ENCODE results near the gene LY6G6D. TPM values are rescaled to one million over a fixed set of nuclear protein-coding genes. Genes with fewer than 3 reads are reported as not detected.

The LY6G6D gene
- total and polyA plus RNA-seq, 2 donors (not counting 1 experiment from before 2014, with no cell fraction given), result not detected

DNA sequence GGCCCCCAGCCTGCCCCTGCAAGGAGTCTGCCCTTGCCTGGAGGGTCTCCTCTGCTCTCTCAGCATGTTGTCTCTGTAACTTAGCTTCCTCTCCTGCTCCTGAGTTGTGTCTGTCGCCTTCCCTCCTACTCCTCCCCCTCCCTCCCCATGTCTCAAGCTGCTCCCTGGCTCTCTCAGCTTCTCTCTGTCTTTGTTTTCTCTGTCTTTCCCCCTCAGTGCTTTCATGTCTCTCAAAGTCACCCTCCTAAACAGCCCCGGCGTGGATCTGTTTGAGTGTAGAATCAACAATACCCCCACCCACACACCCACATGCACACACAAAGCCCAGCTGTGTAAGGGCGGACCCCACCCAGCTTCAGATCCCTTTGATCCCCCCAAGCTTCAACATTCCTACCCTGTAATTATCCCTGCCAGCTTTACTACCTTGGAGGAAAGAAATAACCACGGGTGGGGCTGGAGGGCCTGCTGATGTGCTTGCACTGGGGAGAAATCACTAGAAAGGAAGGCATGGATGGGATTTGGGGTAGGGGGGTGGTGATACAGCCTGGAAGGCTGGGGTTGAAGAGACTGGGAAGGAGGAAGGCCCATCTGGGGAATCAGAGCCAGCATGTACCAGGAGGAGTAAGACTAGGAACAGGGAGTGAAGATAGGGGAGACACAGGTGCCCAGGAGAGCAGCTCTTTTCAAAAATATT, 1.0 kb upstream of the LY6G6D start:
- Histone ChIP-seq H3K36me3 (ENCODE audit: control insufficient read depth, insufficient read depth, low read length) (no peaks in the 10 kb centered on the region), H2AFZ (ENCODE audit: low read length) (no peak overlapping the region)

DNA sequence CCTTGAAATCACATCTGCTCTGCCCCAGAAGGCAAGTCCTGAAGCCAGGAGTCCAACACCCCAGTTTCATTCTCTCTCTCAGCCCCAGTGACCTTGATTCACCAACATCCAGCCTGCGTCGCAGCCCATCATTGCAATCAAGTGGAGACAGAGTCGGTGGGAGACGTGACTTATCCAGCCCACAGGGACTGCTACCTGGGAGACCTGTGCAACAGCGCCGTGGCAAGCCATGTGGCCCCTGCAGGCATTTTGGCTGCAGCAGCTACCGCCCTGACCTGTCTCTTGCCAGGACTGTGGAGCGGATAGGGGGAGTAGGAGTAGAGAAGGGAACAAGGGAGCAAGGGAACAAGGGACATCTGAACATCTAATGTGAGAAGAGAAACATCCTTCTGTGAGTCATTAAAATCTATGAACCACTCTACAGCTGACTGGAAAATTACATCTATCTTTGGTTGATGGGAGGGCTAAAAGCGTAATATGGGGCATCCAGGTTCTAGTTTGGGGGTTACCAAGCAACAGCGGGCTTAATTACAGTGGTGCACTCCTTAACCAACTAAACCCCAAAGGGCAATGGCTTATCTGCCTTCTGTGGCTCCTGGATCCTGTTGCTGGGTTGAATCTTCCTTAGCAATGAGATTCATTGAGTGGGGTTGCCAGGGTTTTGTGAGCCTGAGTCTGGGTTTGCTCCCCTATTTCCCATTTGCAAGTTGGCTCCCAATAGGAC, 2.5 kb downstream of the LY6G6D start:
- no peaks in the 10 kb centered on the region for H4K20me1 ChIP-seq (ENCODE audit: control insufficient read depth, extremely low read depth, insufficient read depth, low read length)
- no peak overlapping the region for H3K9ac ChIP-seq (ENCODE audit: insufficient read depth, low read length)
- peaks cover 11% of the 10 kb centered on the region for H3K27me3 ChIP-seq (ENCODE audit: control insufficient read depth, insufficient read depth, low read length)
- TF ChIP-seq EZH2 (IDR thresholded peaks at IDR 0.05; ENCODE audit: low read length, missing control alignments), result no peak
- no peak overlapping the region for H3K4me3 ChIP-seq (replicated peaks in 1 of 4; ENCODE audit: control extremely low read depth in 1 of 4, insufficient read depth in 1 of 4, low read depth in 3 of 4, low read length in 4 of 4)
- no peak for DNase-seq (ENCODE audit: low read depth in 2 of 2)
- no peaks in the 10 kb centered on the region for H3K79me2 ChIP-seq (ENCODE audit: control insufficient read depth, insufficient read depth, low read length)
- H3K4me2 ChIP-seq (ENCODE audit: extremely low read depth, insufficient read depth, low read length), result no peak overlapping the region
- no peak overlapping the region for H2AFZ ChIP-seq (ENCODE audit: low read length)
- no peak overlapping the region for H3K27ac ChIP-seq (ENCODE audit: insufficient read depth, low read length)
- H3K36me3 ChIP-seq (ENCODE audit: control insufficient read depth, insufficient read depth, low read length), result no peaks in the 10 kb centered on the region
- no peaks in the 10 kb centered on the region for H3K4me1 ChIP-seq (ENCODE audit: control insufficient read depth, extremely low read depth, insufficient read depth, low read length)
- H3K9me3 ChIP-seq (ENCODE audit: control insufficient read depth, insufficient read depth, low read depth, low read length), result no peaks in the 10 kb centered on the region

More for the DNA sequence above, 1.0 kb upstream of the LY6G6D start:
- H3K27me3 ChIP-seq (ENCODE audit: control insufficient read depth, insufficient read depth, low read length), result peaks cover 24% of the 10 kb centered on the region
- no peaks in the 10 kb centered on the region for H4K20me1 ChIP-seq (ENCODE audit: control insufficient read depth, extremely low read depth, insufficient read depth, low read length)
- no peak overlapping the region for H3K4me3 ChIP-seq (replicated peaks in 1 of 4; ENCODE audit: control extremely low read depth in 1 of 4, insufficient read depth in 1 of 4, low read depth in 3 of 4, low read length in 4 of 4)
- no peaks in the 10 kb centered on the region for H3K9me3 ChIP-seq (ENCODE audit: control insufficient read depth, insufficient read depth, low read depth, low read length)
- DNase-seq (ENCODE audit: low read depth in 2 of 2), result no peak
- no peak overlapping the region for H3K27ac ChIP-seq (ENCODE audit: insufficient read depth, low read length)
- H3K4me1 ChIP-seq (ENCODE audit: control insufficient read depth, extremely low read depth, insufficient read depth, low read length), result no peaks in the 10 kb centered on the region
- H3K4me2 ChIP-seq (ENCODE audit: extremely low read depth, insufficient read depth, low read length), result no peak overlapping the region
- no peaks in the 10 kb centered on the region for H3K79me2 ChIP-seq (ENCODE audit: control insufficient read depth, insufficient read depth, low read length)
- no peak overlapping the region for H3K9ac ChIP-seq (ENCODE audit: insufficient read depth, low read length)
- TF ChIP-seq EZH2 (IDR thresholded peaks at IDR 0.05; ENCODE audit: low read length, missing control alignments), result no peak
- TF ChIP-seq, protein P1, sequence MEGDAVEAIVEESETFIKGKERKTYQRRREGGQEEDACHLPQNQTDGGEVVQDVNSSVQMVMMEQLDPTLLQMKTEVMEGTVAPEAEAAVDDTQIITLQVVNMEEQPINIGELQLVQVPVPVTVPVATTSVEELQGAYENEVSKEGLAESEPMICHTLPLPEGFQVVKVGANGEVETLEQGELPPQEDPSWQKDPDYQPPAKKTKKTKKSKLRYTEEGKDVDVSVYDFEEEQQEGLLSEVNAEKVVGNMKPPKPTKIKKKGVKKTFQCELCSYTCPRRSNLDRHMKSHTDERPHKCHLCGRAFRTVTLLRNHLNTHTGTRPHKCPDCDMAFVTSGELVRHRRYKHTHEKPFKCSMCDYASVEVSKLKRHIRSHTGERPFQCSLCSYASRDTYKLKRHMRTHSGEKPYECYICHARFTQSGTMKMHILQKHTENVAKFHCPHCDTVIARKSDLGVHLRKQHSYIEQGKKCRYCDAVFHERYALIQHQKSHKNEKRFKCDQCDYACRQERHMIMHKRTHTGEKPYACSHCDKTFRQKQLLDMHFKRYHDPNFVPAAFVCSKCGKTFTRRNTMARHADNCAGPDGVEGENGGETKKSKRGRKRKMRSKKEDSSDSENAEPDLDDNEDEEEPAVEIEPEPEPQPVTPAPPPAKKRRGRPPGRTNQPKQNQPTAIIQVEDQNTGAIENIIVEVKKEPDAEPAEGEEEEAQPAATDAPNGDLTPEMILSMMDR (conservative IDR thresholded peaks at IDR 0.05 in 1 of 2, IDR thresholded peaks at IDR 0.05 in 1 of 2; ENCODE audit: low read depth in 1 of 2, low read length in 2 of 2), result no peak

DNA sequence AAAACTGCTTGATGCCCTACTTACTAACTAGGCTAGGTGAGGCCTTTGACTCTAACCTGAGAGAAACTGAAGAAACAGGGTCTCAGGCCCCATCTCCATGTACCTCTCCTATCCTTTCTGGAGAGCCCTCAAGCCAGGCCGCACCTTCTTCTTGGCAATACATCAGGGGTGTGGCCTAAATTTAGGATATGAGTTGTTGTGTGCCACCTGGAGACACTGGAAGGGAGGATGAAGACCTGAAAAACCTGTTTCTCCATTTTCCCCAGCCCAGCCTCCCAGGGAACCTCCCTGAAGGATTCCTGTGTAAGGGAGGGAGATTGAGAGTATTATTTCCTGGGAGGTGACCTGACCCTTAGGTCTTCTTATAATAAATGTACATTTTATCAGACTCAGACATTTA, 3.1 kb downstream of the LY6G6D start:
- TF ChIP-seq, protein P1 (conservative IDR thresholded peaks at IDR 0.05 in 1 of 2, IDR thresholded peaks at IDR 0.05 in 1 of 2; ENCODE audit: low read depth in 1 of 2, low read length in 2 of 2), result no peak
- no peak for TF ChIP-seq EZH2 (IDR thresholded peaks at IDR 0.05; ENCODE audit: low read length, missing control alignments)

More for the DNA sequence above, 3.1 kb downstream of the LY6G6D start:
- Histone ChIP-seq H3K9me3 (ENCODE audit: control insufficient read depth, insufficient read depth, low read depth, low read length) (no peaks in the 10 kb centered on the region), H3K9ac (ENCODE audit: insufficient read depth, low read length) (no peak overlapping the region), H3K27ac (ENCODE audit: insufficient read depth, low read length) (no peak overlapping the region), H3K36me3 (ENCODE audit: control insufficient read depth, insufficient read depth, low read length) (no peaks in the 10 kb centered on the region), H3K4me1 (ENCODE audit: control insufficient read depth, extremely low read depth, insufficient read depth, low read length) (no peaks in the 10 kb centered on the region), H2AFZ (ENCODE audit: low read length) (no peak overlapping the region), H3K79me2 (ENCODE audit: control insufficient read depth, insufficient read depth, low read length) (no peaks in the 10 kb centered on the region), H3K27me3 (ENCODE audit: control insufficient read depth, insufficient read depth, low read length) (peaks cover 10% of the 10 kb centered on the region), H3K4me2 (ENCODE audit: extremely low read depth, insufficient read depth, low read length) (no peak overlapping the region), H4K20me1 (ENCODE audit: control insufficient read depth, extremely low read depth, insufficient read depth, low read length) (no peaks in the 10 kb centered on the region), H3K4me3 (replicated peaks in 1 of 4; ENCODE audit: control extremely low read depth in 1 of 4, insufficient read depth in 1 of 4, low read depth in 3 of 4, low read length in 4 of 4) (no peak overlapping the region)
- no peak for DNase-seq (ENCODE audit: low read depth in 2 of 2)

Data from fibroblast of lung (primary cell).